ENCODE data around the gene RHOG. TPM values are rescaled to one million over a fixed set of nuclear protein-coding genes. Genes with fewer than 3 reads are reported as not detected.

The RHOG gene
- total and polyA plus RNA-seq, 9 of the 15 experiments (the other 6 are each of a cell fraction or from before 2014, with no cell fraction given), result 22.6 to 162 (median 80.3) TPM

GRCh38 chr11:3841426-3842350 lies 929 bp upstream of the RHOG start (continued):
- 0 out of 2 replicates have a peak, but pooled peaks have one; percentile 6 for TF ChIP-seq SMAD3 (CRISPR knock-in tag; conservative IDR thresholded peaks at IDR 0.05)
- TF ChIP-seq ZBTB7A (IDR thresholded peaks at IDR 0.05; ENCODE audit: borderline replicate concordance, control insufficient read depth, low read depth, low read length), result peak; percentile 98
- TF ChIP-seq, protein P1, sequence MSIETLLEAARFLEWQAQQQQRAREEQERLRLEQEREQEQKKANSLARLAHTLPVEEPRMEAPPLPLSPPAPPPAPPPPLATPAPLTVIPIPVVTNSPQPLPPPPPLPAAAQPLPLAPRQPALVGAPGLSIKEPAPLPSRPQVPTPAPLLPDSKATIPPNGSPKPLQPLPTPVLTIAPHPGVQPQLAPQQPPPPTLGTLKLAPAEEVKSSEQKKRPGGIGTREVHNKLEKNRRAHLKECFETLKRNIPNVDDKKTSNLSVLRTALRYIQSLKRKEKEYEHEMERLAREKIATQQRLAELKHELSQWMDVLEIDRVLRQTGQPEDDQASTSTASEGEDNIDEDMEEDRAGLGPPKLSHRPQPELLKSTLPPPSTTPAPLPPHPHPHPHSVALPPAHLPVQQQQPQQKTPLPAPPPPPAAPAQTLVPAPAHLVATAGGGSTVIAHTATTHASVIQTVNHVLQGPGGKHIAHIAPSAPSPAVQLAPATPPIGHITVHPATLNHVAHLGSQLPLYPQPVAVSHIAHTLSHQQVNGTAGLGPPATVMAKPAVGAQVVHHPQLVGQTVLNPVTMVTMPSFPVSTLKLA (conservative IDR thresholded peaks at IDR 0.05), result peak; percentile 88 to 90
- TF ChIP-seq, protein P2, sequence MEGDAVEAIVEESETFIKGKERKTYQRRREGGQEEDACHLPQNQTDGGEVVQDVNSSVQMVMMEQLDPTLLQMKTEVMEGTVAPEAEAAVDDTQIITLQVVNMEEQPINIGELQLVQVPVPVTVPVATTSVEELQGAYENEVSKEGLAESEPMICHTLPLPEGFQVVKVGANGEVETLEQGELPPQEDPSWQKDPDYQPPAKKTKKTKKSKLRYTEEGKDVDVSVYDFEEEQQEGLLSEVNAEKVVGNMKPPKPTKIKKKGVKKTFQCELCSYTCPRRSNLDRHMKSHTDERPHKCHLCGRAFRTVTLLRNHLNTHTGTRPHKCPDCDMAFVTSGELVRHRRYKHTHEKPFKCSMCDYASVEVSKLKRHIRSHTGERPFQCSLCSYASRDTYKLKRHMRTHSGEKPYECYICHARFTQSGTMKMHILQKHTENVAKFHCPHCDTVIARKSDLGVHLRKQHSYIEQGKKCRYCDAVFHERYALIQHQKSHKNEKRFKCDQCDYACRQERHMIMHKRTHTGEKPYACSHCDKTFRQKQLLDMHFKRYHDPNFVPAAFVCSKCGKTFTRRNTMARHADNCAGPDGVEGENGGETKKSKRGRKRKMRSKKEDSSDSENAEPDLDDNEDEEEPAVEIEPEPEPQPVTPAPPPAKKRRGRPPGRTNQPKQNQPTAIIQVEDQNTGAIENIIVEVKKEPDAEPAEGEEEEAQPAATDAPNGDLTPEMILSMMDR (IDR thresholded peaks at IDR 0.05 in 2 of 3, conservative IDR thresholded peaks at IDR 0.05 in 1 of 3; ENCODE audit: insufficient read depth in 2 of 3, low read depth in 1 of 3, low read length in 3 of 3), result peak; percentile 86 to 95 (median 89)
- TF ChIP-seq KLF1 (tag; IDR thresholded peaks at IDR 0.05), result no peak
- TF ChIP-seq THRAP3 (IDR thresholded peaks at IDR 0.05; ENCODE audit: borderline replicate concordance), result 0 out of 2 replicates have a peak, but pooled peaks have one; percentile 37
- TF ChIP-seq ZFX (CRISPR knock-in tag; IDR thresholded peaks at IDR 0.05), result peak; percentile 87
- TF ChIP-seq ZNF408 (CRISPR knock-in tag; IDR thresholded peaks at IDR 0.05; ENCODE audit: low read depth), result no peak
- no peak for TF ChIP-seq ZC3H4 (CRISPR knock-in tag; IDR thresholded peaks at IDR 0.05; ENCODE audit: borderline replicate concordance)
- TF ChIP-seq POLR2G (IDR thresholded peaks at IDR 0.05; ENCODE audit: low read depth, low read length), result peak; percentile 84
- TF ChIP-seq WHSC1 (IDR thresholded peaks at IDR 0.05; ENCODE audit: low read length), result no peak
- TF ChIP-seq HDAC1 (IDR thresholded peaks at IDR 0.05), result peak in 1 of 2 experiments; percentile 77; a peak in 2 of 4 replicates
- TF ChIP-seq, protein P3, sequence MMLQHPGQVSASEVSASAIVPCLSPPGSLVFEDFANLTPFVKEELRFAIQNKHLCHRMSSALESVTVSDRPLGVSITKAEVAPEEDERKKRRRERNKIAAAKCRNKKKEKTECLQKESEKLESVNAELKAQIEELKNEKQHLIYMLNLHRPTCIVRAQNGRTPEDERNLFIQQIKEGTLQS (IDR thresholded peaks at IDR 0.05), result peak; percentile 59
- TF ChIP-seq, protein P3 (CRISPR knock-in tag; conservative IDR thresholded peaks at IDR 0.05), result 0 out of 2 replicates have a peak, but pooled peaks have one; percentile 71
- TF ChIP-seq, protein P4, sequence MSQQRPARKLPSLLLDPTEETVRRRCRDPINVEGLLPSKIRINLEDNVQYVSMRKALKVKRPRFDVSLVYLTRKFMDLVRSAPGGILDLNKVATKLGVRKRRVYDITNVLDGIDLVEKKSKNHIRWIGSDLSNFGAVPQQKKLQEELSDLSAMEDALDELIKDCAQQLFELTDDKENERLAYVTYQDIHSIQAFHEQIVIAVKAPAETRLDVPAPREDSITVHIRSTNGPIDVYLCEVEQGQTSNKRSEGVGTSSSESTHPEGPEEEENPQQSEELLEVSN (IDR thresholded peaks at IDR 0.05; ENCODE audit: borderline replicate concordance in 1 of 2, extremely low read depth in 1 of 2, insufficient read depth in 1 of 2, insufficient read length in 1 of 2, low read depth in 1 of 2, low read length in 1 of 2, poor library complexity in 1 of 2, severe bottlenecking in 1 of 2), result peak; percentile 87 to 91
- peak; percentile 28; the same call in 1 of the 2 replicates for TF ChIP-seq ZBTB9 (CRISPR knock-in tag; IDR thresholded peaks at IDR 0.05)
- TF ChIP-seq BHLHE40 (IDR thresholded peaks at IDR 0.05; ENCODE audit: low read length), result peak; percentile 10; the same call in 1 of the 2 replicates

All from K562 (cell line).